ENCODE measurements around the gene CXCL3. TPM values are rescaled to one million over a fixed set of nuclear protein-coding genes. Genes with fewer than 3 reads are reported as not detected.

CXCL3 gene
- total RNA-seq, 4 donors from 2014 or later: 2.2 to 7.8 TPM; not detected in 2

GRCh38 chr4:74059161-74059829 is 20.8 kb upstream of the CXCL3 start:
- TF ChIP-seq CTCF (IDR thresholded peaks at IDR 0.05; ENCODE audit: low read depth): no peak

- no peak for TF ChIP-seq CTCF (IDR thresholded peaks at IDR 0.05; ENCODE audit: low read depth)
These were observed 19.7 kb upstream of the CXCL3 start for GRCh38 chr4:74058048-74058651.

GRCh38 chr4:74057588-74057987 is 19.1 kb upstream of the CXCL3 start:
- no peak for TF ChIP-seq CTCF (IDR thresholded peaks at IDR 0.05; ENCODE audit: low read depth)

- TF ChIP-seq CTCF (IDR thresholded peaks at IDR 0.05; ENCODE audit: low read depth): no peak
These were observed 18.5 kb upstream of the CXCL3 start for GRCh38 chr4:74056858-74057562.

GRCh38 chr4:74056114-74056857 is 17.8 kb upstream of the CXCL3 start:
- TF ChIP-seq CTCF (IDR thresholded peaks at IDR 0.05; ENCODE audit: low read depth): no peak

- no peak for TF ChIP-seq CTCF (IDR thresholded peaks at IDR 0.05; ENCODE audit: low read depth)
These were observed 17.0 kb upstream of the CXCL3 start for GRCh38 chr4:74055498-74055897.

- no peak for TF ChIP-seq CTCF (IDR thresholded peaks at IDR 0.05; ENCODE audit: low read depth)
These were observed 16.6 kb upstream of the CXCL3 start for GRCh38 chr4:74055096-74055495.

Data from subcutaneous adipose tissue (tissue), 4 donors.